Esophagus muscularis mucosa (tissue), 4 donors: ENCODE data around the gene MAP3K15. TPM values are rescaled to one million over a fixed set of nuclear protein-coding genes. Genes with fewer than 3 reads are reported as not detected.

Experiments
- DNase-seq: peaks from one replicate; pipeline ENCODE4 v3.0.0-alpha.2; 2017; ENCODE audit errors: extremely low spot score
- H3K27ac ChIP-seq, 4 donors: fragments of 200-600 bp; sonication (generic); replicated peaks in 1 of 4; 1 replicate in 3 of 4; 2 replicates in 1 of 4; pipeline ENCODE4 v1.5.1; 2016 to 2019; ENCODE audit warnings: mild to moderate bottlenecking in 1 of 4
- H3K27me3 ChIP-seq, 4 donors: fragments of 200-600 bp; sonication (generic); one replicate each; pipeline versions ENCODE4 v1.5.1 to v1.6.0; 2016 to 2019
- H3K36me3 ChIP-seq, 4 donors: fragments of 200-600 bp; sonication (generic); one replicate each; pipeline ENCODE4 v1.5.1; 2016 to 2019
- H3K4me1 ChIP-seq, 4 donors: fragments of 200-600 bp; sonication (generic); one replicate each; pipeline ENCODE4 v1.5.1; 2016 to 2019
- H3K4me3 ChIP-seq, 4 donors: fragments of 200-600 bp; sonication (generic); 1 replicate in 2 of 4; 2 replicates in 2 of 4; pipeline ENCODE4 v1.5.1; 2016 to 2019; ENCODE audit warnings: mild to moderate bottlenecking in 4 of 4, moderate library complexity in 1 of 4
- H3K9me3 ChIP-seq, 4 donors: fragments of 200-600 bp; sonication (generic); 1 replicate in 3 of 4; 2 replicates in 1 of 4; pipeline ENCODE4 v1.5.1; 2016 to 2019
- EP300 ChIP-seq: sonication (generic); formaldehyde crosslinking; IDR thresholded peaks from one replicate; pipeline ENCODE4 v1.6.1; 2017; ENCODE audit warnings: antibody characterized with exemption
- POLR2A ChIP-seq: fragments of 450-650 bp; IDR thresholded peaks from one replicate; pipeline ENCODE4 v1.6.1; 2017; ENCODE audit warnings: antibody characterized with exemption, moderate library complexity, mild to moderate bottlenecking, low read depth
- POLR2AphosphoS5 ChIP-seq, 2 donors: sonication (generic); formaldehyde crosslinking; IDR thresholded peaks; one replicate each; pipeline ENCODE4 v1.6.1; 2017; ENCODE audit warnings: antibody characterized with exemption in 2 of 2
- WGBS: methylation state at CpG from one replicate; pipeline ENCODE4 v1.1.5; 2018; 5-methylcytosine and 5-hydroxymethylcytosine counted together
- intact Hi-C: fragments of 100-400 bp; cut with DNase I; formaldehyde crosslinking; loops from one replicate; pipeline ENCODE4 v1.15.1; 2023
- total RNA-seq, 4 donors: library from RNA; depleted of rRNA; stranded (reverse); fragments of >200 nt; gene quantifications; one replicate each; pipeline versions ENCODE4 v1.1.0 to v1.2.1, GENCODE V29; 2016
- TF ChIP-seq, protein P1 (sequence below), 3 experiments: fragments of 200-600 bp in 2 of 3; fragments of 450-650 bp in 1 of 3; sonication (generic) in 2 of 3; IDR thresholded peaks; one replicate each; pipeline ENCODE4 v1.5.1; 2017 to 2019; ENCODE audit warnings: antibody characterized with exemption in 3 of 3, mild to moderate bottlenecking in 2 of 3, moderate library complexity in 1 of 3

MAP3K15 gene
- total RNA-seq, 4 donors from 2014 or later, result 0.13 to 0.33 TPM; not detected in 2

DNA sequence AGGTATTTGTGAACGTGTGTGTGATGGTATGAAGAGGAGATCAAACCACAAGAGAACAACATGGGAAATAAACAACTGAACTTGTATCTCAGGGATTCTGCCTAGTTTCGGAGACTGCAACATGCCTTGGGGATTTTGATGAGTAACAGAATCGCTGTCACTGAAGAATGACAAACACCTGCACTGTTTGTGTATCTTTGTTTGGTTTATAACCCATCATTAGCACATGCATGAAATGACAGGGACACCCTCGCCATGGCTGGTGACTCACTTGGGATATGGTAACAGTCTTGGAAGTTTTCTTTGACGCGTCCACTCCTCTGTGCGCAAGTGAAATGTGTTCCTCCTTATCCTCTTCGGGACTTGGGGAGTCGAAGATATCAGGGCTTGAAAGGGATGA lies 30.3 kb upstream of the MAP3K15 start:
- H3K27ac ChIP-seq, result no peak overlapping the region
- no peak overlapping the region for H3K4me3 ChIP-seq
- intact Hi-C loops, result loop anchor here (10.0 kb wide), 2 partner anchors 171 to 579 kb away; no protein-coding TSS in a partner anchor
- H3K4me1 ChIP-seq, result no peaks in the 10 kb centered on the region
- peaks cover 0 to 52% (median 7%) of the 10 kb centered on the region in 4 donors for H3K36me3 ChIP-seq
- no peak for TF ChIP-seq EP300
- no peak for TF ChIP-seq POLR2AphosphoS5 (IDR thresholded peaks at IDR 0.05)
- TF ChIP-seq, protein P1, sequence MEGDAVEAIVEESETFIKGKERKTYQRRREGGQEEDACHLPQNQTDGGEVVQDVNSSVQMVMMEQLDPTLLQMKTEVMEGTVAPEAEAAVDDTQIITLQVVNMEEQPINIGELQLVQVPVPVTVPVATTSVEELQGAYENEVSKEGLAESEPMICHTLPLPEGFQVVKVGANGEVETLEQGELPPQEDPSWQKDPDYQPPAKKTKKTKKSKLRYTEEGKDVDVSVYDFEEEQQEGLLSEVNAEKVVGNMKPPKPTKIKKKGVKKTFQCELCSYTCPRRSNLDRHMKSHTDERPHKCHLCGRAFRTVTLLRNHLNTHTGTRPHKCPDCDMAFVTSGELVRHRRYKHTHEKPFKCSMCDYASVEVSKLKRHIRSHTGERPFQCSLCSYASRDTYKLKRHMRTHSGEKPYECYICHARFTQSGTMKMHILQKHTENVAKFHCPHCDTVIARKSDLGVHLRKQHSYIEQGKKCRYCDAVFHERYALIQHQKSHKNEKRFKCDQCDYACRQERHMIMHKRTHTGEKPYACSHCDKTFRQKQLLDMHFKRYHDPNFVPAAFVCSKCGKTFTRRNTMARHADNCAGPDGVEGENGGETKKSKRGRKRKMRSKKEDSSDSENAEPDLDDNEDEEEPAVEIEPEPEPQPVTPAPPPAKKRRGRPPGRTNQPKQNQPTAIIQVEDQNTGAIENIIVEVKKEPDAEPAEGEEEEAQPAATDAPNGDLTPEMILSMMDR (IDR thresholded peaks at IDR 0.05), result no peak
- no peak for TF ChIP-seq POLR2A
- no peaks in the 10 kb centered on the region for H3K27me3 ChIP-seq
- H3K9me3 ChIP-seq, result no peaks in the 10 kb centered on the region
- 80% methylated on average over 9 of the region's 9 CpGs for WGBS
- DNase-seq, result no peak

GRCh38 chrX:19544693-19545305 lies 29.5 kb upstream of the MAP3K15 start:
- Histone ChIP-seq H3K9me3 (no peaks in the 10 kb centered on the region), H3K27me3 (no peaks in the 10 kb centered on the region), H3K36me3 (peaks cover 0 to 51% (median 7%) of the 10 kb centered on the region in 4 donors), H3K4me1 (no peaks in the 10 kb centered on the region), H3K27ac (no peak overlapping the region), H3K4me3 (no peak overlapping the region)
- no peak for DNase-seq
- 29% methylated on average over 8 of the region's 8 CpGs for WGBS
- intact Hi-C loops, result loop anchor here (10.0 kb wide), 2 partner anchors 170 to 580 kb away; no protein-coding TSS in a partner anchor
- TF ChIP-seq EP300 (no peak), POLR2A (no peak), POLR2AphosphoS5 (IDR thresholded peaks at IDR 0.05) (no peak)
- TF ChIP-seq, protein P1 (IDR thresholded peaks at IDR 0.05), result peak; percentile 49 to 69 (median 63)

GRCh38 chrX:19543951-19544381 lies 28.7 kb upstream of the MAP3K15 start:
- Histone ChIP-seq H3K9me3 (no peaks in the 10 kb centered on the region), H3K4me1 (no peaks in the 10 kb centered on the region), H3K27me3 (no peaks in the 10 kb centered on the region), H3K4me3 (no peak overlapping the region), H3K27ac (no peak overlapping the region), H3K36me3 (peaks cover 0 to 45% (median 7%) of the 10 kb centered on the region in 4 donors)
- TF ChIP-seq POLR2AphosphoS5 (IDR thresholded peaks at IDR 0.05) (no peak), POLR2A (no peak), EP300 (no peak)
- TF ChIP-seq, protein P1 (IDR thresholded peaks at IDR 0.05), result no peak
- intact Hi-C loops, result loop anchor here (10.0 kb wide), 2 partner anchors 169 to 581 kb away; no protein-coding TSS in a partner anchor
- WGBS, result 83% methylated on average over 11 of the region's 12 CpGs
- DNase-seq, result no peak

DNA sequence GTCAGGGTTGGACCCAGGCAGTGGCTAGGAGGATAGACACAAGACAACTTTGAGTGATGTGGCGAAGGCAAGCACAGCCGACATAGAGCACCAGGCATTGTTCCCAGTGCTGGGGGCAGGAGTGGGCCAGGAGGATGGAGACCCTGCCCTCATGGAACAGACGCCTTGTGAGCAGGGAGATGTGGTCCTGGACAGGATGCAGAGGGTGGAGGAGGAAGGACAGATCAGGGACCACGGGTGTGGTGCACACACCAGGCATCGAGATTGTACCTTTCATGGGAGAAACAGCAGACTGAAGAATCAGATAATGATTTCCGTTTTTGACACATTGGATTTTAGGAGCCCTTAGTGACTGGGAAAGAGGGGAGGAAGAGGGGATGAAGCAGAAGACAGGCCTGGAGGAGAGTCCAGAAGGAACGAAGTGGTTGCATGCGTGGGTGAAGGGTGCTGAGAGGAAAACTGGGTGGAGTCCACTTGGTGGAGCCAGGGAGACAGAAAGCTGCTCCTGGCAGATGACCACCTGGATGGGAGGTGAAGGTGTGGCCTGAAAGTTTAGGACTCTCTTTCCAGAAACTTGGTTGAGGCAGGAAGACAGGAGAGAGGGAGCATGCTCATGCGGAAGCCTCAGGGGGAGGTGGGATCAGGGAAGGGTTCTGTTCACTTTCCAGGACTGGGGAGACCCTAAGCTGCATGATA lies 27.9 kb upstream of the MAP3K15 start:
- no peak overlapping the region for H3K27ac ChIP-seq
- 76% methylated on average over 9 of the region's 9 CpGs for WGBS
- no peak overlapping the region for H3K4me3 ChIP-seq
- no peaks in the 10 kb centered on the region for H3K4me1 ChIP-seq
- intact Hi-C loops, result loop anchor here (10.0 kb wide), 2 partner anchors 168 to 582 kb away; no protein-coding TSS in a partner anchor
- peaks cover 0 to 37% (median 7%) of the 10 kb centered on the region in 4 donors for H3K36me3 ChIP-seq
- no peak for TF ChIP-seq EP300
- no peaks in the 10 kb centered on the region for H3K27me3 ChIP-seq
- no peak for DNase-seq
- no peaks in the 10 kb centered on the region for H3K9me3 ChIP-seq

- no peak overlapping the region for H3K27ac ChIP-seq
- no peak for TF ChIP-seq POLR2AphosphoS5 (IDR thresholded peaks at IDR 0.05)
- no peak for TF ChIP-seq EP300
- no peak for TF ChIP-seq POLR2A
- 87% methylated on average over 10 of the region's 19 CpGs for WGBS
- peaks cover 0 to 40% (median 7%) of the 10 kb centered on the region in 4 donors for H3K36me3 ChIP-seq
- no peaks in the 10 kb centered on the region for H3K27me3 ChIP-seq
- intact Hi-C loops, result loop anchor here (10.0 kb wide), 2 partner anchors 167 to 583 kb away; no protein-coding TSS in a partner anchor
- H3K4me3 ChIP-seq, result no peak overlapping the region
- no peak for DNase-seq
- H3K4me1 ChIP-seq, result no peaks in the 10 kb centered on the region
- H3K9me3 ChIP-seq, result no peaks in the 10 kb centered on the region
These were observed 26.6 kb upstream of the MAP3K15 start for GRCh38 chrX:19541931-19542330.
